ENCODE results near the gene KRTAP16-1. TPM values are rescaled to one million over a fixed set of nuclear protein-coding genes. Genes with fewer than 3 reads are reported as not detected.

The KRTAP16-1 gene
- polyA plus RNA-seq, 1 donor from 2014 or later = not detected

GRCh38 chr17:41332239-41332638 is 23.1 kb upstream of the KRTAP16-1 start:
- H2AFZ ChIP-seq (ENCODE audit: low read depth, low read length) = no peak overlapping the region
- H3K27ac ChIP-seq (ENCODE audit: low read length) = no peak overlapping the region
- H3K27me3 ChIP-seq (ENCODE audit: insufficient read depth, low read depth, low read length) = no peaks in the 10 kb centered on the region

DNA sequence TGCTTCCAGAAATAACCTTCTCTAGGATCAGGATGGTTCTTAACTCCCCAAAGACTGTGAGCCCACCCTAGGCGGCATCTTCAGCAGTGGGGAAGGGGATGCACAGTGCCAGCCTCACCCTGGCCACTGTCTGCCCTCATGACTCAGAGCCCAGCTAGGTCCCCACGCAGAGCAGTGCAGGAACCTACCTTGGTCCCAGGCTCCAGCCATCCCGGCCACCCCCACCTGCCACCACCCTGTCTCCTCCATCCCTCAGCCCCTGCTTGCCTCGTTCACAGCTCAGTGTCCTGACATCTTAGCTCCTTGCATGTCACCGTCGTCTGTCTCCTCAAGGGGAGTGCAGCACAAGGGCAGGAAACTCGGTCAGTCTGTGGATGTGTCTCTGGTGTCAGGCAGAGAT is 22.5 kb upstream of the KRTAP16-1 start:
- no peak overlapping the region for H2AFZ ChIP-seq (ENCODE audit: low read depth, low read length)
- no peaks in the 10 kb centered on the region for H3K27me3 ChIP-seq (ENCODE audit: insufficient read depth, low read depth, low read length)
- H3K36me3 ChIP-seq (ENCODE audit: insufficient read depth, low read length) = no peaks in the 10 kb centered on the region
- no peaks in the 10 kb centered on the region for H3K79me2 ChIP-seq (replicated peaks; ENCODE audit: insufficient read depth, low read length)
- TF ChIP-seq EZH2 (IDR thresholded peaks at IDR 0.05; ENCODE audit: borderline replicate concordance, insufficient read depth, low read length, poor library complexity, severe bottlenecking) (no peak), MXI1 (conservative IDR thresholded peaks at IDR 0.05; ENCODE audit: poor library complexity, severe bottlenecking) (no peak), RAD21 (conservative IDR thresholded peaks at IDR 0.05) (no peak), TAF1 (IDR thresholded peaks at IDR 0.05; ENCODE audit: low read depth) (no peak), CTCF (IDR thresholded peaks at IDR 0.05; ENCODE audit: poor library complexity, severe bottlenecking) (no peak), POLR2AphosphoS5 (IDR thresholded peaks at IDR 0.05) (no peak), EP300 (conservative IDR thresholded peaks at IDR 0.05; ENCODE audit: poor library complexity, severe bottlenecking) (no peak), SMC3 (conservative IDR thresholded peaks at IDR 0.05; ENCODE audit: poor library complexity) (no peak)
- TF ChIP-seq, protein P1, sequence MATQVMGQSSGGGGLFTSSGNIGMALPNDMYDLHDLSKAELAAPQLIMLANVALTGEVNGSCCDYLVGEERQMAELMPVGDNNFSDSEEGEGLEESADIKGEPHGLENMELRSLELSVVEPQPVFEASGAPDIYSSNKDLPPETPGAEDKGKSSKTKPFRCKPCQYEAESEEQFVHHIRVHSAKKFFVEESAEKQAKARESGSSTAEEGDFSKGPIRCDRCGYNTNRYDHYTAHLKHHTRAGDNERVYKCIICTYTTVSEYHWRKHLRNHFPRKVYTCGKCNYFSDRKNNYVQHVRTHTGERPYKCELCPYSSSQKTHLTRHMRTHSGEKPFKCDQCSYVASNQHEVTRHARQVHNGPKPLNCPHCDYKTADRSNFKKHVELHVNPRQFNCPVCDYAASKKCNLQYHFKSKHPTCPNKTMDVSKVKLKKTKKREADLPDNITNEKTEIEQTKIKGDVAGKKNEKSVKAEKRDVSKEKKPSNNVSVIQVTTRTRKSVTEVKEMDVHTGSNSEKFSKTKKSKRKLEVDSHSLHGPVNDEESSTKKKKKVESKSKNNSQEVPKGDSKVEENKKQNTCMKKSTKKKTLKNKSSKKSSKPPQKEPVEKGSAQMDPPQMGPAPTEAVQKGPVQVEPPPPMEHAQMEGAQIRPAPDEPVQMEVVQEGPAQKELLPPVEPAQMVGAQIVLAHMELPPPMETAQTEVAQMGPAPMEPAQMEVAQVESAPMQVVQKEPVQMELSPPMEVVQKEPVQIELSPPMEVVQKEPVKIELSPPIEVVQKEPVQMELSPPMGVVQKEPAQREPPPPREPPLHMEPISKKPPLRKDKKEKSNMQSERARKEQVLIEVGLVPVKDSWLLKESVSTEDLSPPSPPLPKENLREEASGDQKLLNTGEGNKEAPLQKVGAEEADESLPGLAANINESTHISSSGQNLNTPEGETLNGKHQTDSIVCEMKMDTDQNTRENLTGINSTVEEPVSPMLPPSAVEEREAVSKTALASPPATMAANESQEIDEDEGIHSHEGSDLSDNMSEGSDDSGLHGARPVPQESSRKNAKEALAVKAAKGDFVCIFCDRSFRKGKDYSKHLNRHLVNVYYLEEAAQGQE (IDR thresholded peaks at IDR 0.05; ENCODE audit: borderline replicate concordance) = no peak
- no peaks in the 10 kb centered on the region for H3K9me2 ChIP-seq (ENCODE audit: insufficient read depth, low read length)
- H3K9ac ChIP-seq (ENCODE audit: low read length) = no peak overlapping the region
- no peaks in the 10 kb centered on the region for H3F3A ChIP-seq (ENCODE audit: insufficient read depth, low read length, poor library complexity, severe bottlenecking)
- H3K9me3 ChIP-seq (ENCODE audit: low read length) = no peaks in the 10 kb centered on the region
- H3K27ac ChIP-seq (ENCODE audit: low read length) = no peak overlapping the region
- H3K4me3 ChIP-seq (ENCODE audit: low read length) = no peak overlapping the region
- no peak overlapping the region for H3K4me2 ChIP-seq (ENCODE audit: low read length)
- no peaks in the 10 kb centered on the region for H4K20me1 ChIP-seq (ENCODE audit: insufficient read depth)

More at GRCh38 chr17:41332239-41332638, 23.1 kb upstream of the KRTAP16-1 start:
- Histone ChIP-seq H3K4me3 (ENCODE audit: low read length) (no peak overlapping the region), H3K79me2 (replicated peaks; ENCODE audit: insufficient read depth, low read length) (no peaks in the 10 kb centered on the region), H3K9ac (ENCODE audit: low read length) (no peak overlapping the region), H3K4me2 (ENCODE audit: low read length) (no peak overlapping the region), H3K9me3 (ENCODE audit: low read length) (no peaks in the 10 kb centered on the region), H3K9me2 (ENCODE audit: insufficient read depth, low read length) (no peaks in the 10 kb centered on the region), H3F3A (ENCODE audit: insufficient read depth, low read length, poor library complexity, severe bottlenecking) (no peaks in the 10 kb centered on the region), H4K20me1 (ENCODE audit: insufficient read depth) (no peaks in the 10 kb centered on the region), H3K36me3 (ENCODE audit: insufficient read depth, low read length) (no peaks in the 10 kb centered on the region)
- TF ChIP-seq MXI1 (conservative IDR thresholded peaks at IDR 0.05; ENCODE audit: poor library complexity, severe bottlenecking) = no peak
- TF ChIP-seq RAD21 (conservative IDR thresholded peaks at IDR 0.05) = no peak
- no peak for TF ChIP-seq EZH2 (IDR thresholded peaks at IDR 0.05; ENCODE audit: borderline replicate concordance, insufficient read depth, low read length, poor library complexity, severe bottlenecking)
- TF ChIP-seq POLR2AphosphoS5 (IDR thresholded peaks at IDR 0.05) = no peak

Data from neural cell (in vitro differentiated cells).